ENCODE data around the gene FAM32A.

- no peak for TF ChIP-seq POLR2AphosphoS5 (IDR thresholded peaks at IDR 0.05; ENCODE audit: low read depth, low read length)
- no peak for TF ChIP-seq REST (IDR thresholded peaks at IDR 0.05; ENCODE audit: low read depth, low read length)
- TF ChIP-seq CTCF (IDR thresholded peaks at IDR 0.05): no peak
- no peak for TF ChIP-seq NRF1 (IDR thresholded peaks at IDR 0.05; ENCODE audit: low read depth, low read length)
- no peak for TF ChIP-seq RAD21 (IDR thresholded peaks at IDR 0.05; ENCODE audit: low read length)
Observed at GRCh38 chr19:16142032-16142580, 43.1 kb upstream of the FAM32A start.

Data from SK-N-SH (cell line).